ENCODE data around the gene C5orf46. TPM values are rescaled to one million over a fixed set of nuclear protein-coding genes. Genes with fewer than 3 reads are reported as not detected.

The C5orf46 gene
- total RNA-seq, 2 donors from 2014 or later = 0.59 TPM; not detected in 1

DNA sequence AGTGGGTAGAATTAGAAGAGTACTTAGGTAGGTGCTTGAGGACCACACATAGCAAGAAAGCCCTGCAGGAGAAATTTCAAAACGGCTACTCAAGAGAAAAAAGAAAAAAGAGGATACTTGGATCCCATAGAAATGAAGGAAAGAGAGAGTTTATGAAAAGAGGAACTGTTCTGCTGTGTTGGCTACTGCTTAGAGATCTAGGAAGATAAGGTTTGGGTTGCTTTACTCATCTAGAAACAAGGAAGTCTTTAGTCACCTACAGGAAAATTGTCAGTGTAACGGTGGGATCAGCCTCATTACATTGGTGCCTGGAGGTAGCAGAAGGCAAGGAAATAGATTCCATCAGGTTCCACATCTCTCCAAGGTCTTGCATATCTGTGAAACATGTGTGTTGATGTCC, 14.8 kb upstream of the C5orf46 start:
- Histone ChIP-seq H3K4me3 (no peak overlapping the region), H3K36me3 (no peaks in the 10 kb centered on the region), H3K9me3 (no peaks in the 10 kb centered on the region), H3K27me3 (replicated peaks; ENCODE audit: insufficient read depth) (no peaks in the 10 kb centered on the region), H3K4me1 (replicated peaks) (no peaks in the 10 kb centered on the region), H3K27ac (no peak overlapping the region)
- TF ChIP-seq POLR2AphosphoS5 (IDR thresholded peaks at IDR 0.05) (no peak), POLR2A (IDR thresholded peaks at IDR 0.05) (no peak), CTCF (IDR thresholded peaks at IDR 0.05) (no peak)
- intact Hi-C loops (cut with DNase I) = no loop called here
- WGBS = 26% methylated on average over 2 of the region's 2 CpGs
- no peak for DNase-seq (ENCODE audit: low spot score)

DNA sequence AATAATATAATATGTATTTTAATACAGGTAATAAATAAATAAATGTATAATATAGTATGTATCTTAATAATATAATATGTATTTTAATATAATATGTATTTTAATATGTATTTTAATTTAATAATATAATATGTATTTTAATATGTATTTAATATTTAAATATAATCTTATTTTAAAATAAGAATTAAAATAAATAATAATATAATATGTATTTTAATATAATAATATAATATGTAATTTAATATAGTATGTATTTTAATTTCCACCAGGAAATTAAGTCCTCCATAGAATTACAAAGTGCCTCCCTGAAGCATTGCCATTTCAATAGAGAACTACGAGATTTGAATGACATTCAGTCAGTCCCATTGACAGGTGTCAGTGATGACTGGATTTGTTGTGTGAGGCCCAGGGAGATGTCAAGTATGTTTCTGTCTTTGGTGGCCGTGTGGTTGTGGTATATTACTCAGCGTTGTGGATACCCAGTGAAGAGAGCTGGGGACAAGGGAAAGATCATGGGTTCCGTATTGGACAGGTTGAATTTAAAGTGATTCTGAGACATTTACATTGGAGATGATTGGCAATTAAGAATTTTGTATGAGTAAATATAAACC, 14.2 kb upstream of the C5orf46 start:
- no peak for TF ChIP-seq POLR2AphosphoS5 (IDR thresholded peaks at IDR 0.05)
- no peak for TF ChIP-seq CTCF (IDR thresholded peaks at IDR 0.05)
- no peak for TF ChIP-seq POLR2A (IDR thresholded peaks at IDR 0.05)
- no peaks in the 10 kb centered on the region for H3K27me3 ChIP-seq (replicated peaks; ENCODE audit: insufficient read depth)
- intact Hi-C loops (cut with DNase I) = no loop called here
- no peak overlapping the region for H3K27ac ChIP-seq
- no peak overlapping the region for H3K4me3 ChIP-seq
- H3K9me3 ChIP-seq = no peaks in the 10 kb centered on the region
- no peaks in the 10 kb centered on the region for H3K4me1 ChIP-seq (replicated peaks)
- no peaks in the 10 kb centered on the region for H3K36me3 ChIP-seq
- 93% methylated on average over 4 of the region's 4 CpGs for WGBS
- no peak for DNase-seq (ENCODE audit: low spot score)

DNA sequence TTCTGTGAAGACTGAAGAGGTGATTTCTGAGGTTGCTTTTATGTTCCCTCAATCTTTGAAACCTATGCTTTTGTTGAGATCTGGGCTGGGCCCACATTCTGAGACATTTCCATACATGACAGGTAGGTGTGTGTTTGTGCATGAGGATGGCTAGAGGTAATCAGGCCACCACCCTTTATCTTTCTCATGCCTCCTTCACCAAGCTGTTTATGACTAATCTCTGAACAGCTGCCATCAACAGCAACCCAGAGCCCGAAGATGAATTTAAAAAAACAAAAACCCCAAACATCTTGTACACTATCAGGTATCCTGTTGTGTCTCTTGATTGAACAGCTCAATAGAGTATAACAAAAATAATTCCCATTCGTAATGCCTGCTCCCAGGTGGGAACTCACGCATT, 12.6 kb upstream of the C5orf46 start:
- Histone ChIP-seq H3K27me3 (replicated peaks; ENCODE audit: insufficient read depth) (no peaks in the 10 kb centered on the region), H3K4me1 (replicated peaks) (no peaks in the 10 kb centered on the region), H3K4me3 (no peak overlapping the region), H3K27ac (no peak overlapping the region), H3K9me3 (no peaks in the 10 kb centered on the region), H3K36me3 (no peaks in the 10 kb centered on the region)
- intact Hi-C loops (cut with DNase I) = no loop called here
- TF ChIP-seq POLR2AphosphoS5 (IDR thresholded peaks at IDR 0.05) = no peak
- no peak for TF ChIP-seq CTCF (IDR thresholded peaks at IDR 0.05)
- TF ChIP-seq POLR2A (IDR thresholded peaks at IDR 0.05) = no peak
- 94% methylated on average over 3 of the region's 3 CpGs for WGBS
- no peak for DNase-seq (ENCODE audit: low spot score)

DNA sequence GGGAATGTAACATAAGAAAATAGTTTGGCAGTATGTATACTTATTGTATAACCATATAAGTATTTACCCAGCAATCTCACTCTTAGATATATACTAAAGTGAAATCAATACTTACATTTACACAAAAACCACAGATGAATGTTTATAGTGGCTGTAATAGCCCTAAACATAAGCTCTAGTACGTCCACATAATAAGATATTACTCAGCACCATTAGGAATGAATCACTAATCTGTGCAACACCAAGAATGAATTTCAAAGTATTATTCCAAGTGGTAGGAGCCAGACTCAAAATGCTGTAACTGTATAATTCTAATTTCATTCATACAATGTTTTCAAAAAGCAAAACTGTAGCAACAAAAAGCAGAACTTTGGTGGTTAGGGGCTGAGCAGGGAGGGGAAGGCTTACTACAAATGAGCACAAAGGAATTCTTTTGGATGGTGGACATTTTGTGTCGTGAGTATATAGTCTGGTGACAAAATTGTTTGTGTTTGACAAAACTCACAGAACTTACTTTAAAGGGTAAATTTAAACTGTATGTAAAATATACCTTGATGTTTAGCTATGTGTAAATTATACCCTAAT, 11.9 kb upstream of the C5orf46 start:
- intact Hi-C loops (cut with DNase I) = no loop called here
- H3K27ac ChIP-seq = no peak overlapping the region
- no peak overlapping the region for H3K4me3 ChIP-seq
- no peaks in the 10 kb centered on the region for H3K9me3 ChIP-seq
- no peak for TF ChIP-seq POLR2A (IDR thresholded peaks at IDR 0.05)
- no peak for TF ChIP-seq POLR2AphosphoS5 (IDR thresholded peaks at IDR 0.05)
- no peak for TF ChIP-seq CTCF (IDR thresholded peaks at IDR 0.05)
- no peaks in the 10 kb centered on the region for H3K27me3 ChIP-seq (replicated peaks; ENCODE audit: insufficient read depth)
- WGBS = 48% methylated on average over 2 of the region's 2 CpGs
- no peak for DNase-seq (ENCODE audit: low spot score)
- H3K4me1 ChIP-seq (replicated peaks) = no peaks in the 10 kb centered on the region
- no peaks in the 10 kb centered on the region for H3K36me3 ChIP-seq

- intact Hi-C loops (cut with DNase I) = no loop called here
- Histone ChIP-seq H3K27ac (no peak overlapping the region), H3K4me1 (replicated peaks) (no peaks in the 10 kb centered on the region), H3K4me3 (no peak overlapping the region), H3K36me3 (no peaks in the 10 kb centered on the region), H3K27me3 (replicated peaks; ENCODE audit: insufficient read depth) (no peaks in the 10 kb centered on the region), H3K9me3 (no peaks in the 10 kb centered on the region)
- WGBS = 92% methylated on average over 3 of the region's 3 CpGs
- no peak for TF ChIP-seq POLR2A (IDR thresholded peaks at IDR 0.05)
- TF ChIP-seq CTCF (IDR thresholded peaks at IDR 0.05) = no peak
- no peak for TF ChIP-seq POLR2AphosphoS5 (IDR thresholded peaks at IDR 0.05)
- no peak for DNase-seq (ENCODE audit: low spot score)
These were observed 7.4 kb upstream of the C5orf46 start for GRCh38 chr5:147913786-147914185.

Measured in prostate gland (tissue), 2 donors.